ENCODE measurements around the gene HSD3B7. TPM values are rescaled to one million over a fixed set of nuclear protein-coding genes. Genes with fewer than 3 reads are reported as not detected.

Gene HSD3B7
- total RNA-seq, 2 experiments from 2014 or later, result 2.4 to 3.3 TPM

GRCh38 chr16:30951750-30952149 lies 33.3 kb upstream of the HSD3B7 start:
- no TSS peak for BruUV-seq (replicated peaks)

GRCh38 chr16:30953111-30953510 lies 31.9 kb upstream of the HSD3B7 start:
- H2AFZ ChIP-seq (ENCODE audit: low read length), result no peak overlapping the region
- CTCF ChIA-PET (ENCODE audit: unreplicated experiment), result no interaction called here
- DNase-seq (ENCODE audit: low spot score), result no peak
- no peak overlapping the region for H3K4me3 ChIP-seq (ENCODE audit: low read depth, low read length, poor library complexity, severe bottlenecking)
- H4K20me1 ChIP-seq (ENCODE audit: insufficient read depth, low read length), result no peaks in the 10 kb centered on the region
- TF ChIP-seq CTCF (conservative IDR thresholded peaks at IDR 0.05; ENCODE audit: low read length) (no peak), EZH2phosphoT487 (IDR thresholded peaks at IDR 0.05; ENCODE audit: borderline replicate concordance, low read depth, low read length) (no peak)
- no peak overlapping the region for H3K27ac ChIP-seq (ENCODE audit: low read depth, low read length, poor library complexity, severe bottlenecking)
- peaks cover 4% of the 10 kb centered on the region; the same call in 1 of the 2 replicates for H3K79me2 ChIP-seq (ENCODE audit: insufficient read depth, low read depth, low read length)
- no peaks in the 10 kb centered on the region for H3K9me3 ChIP-seq (ENCODE audit: low read length)
- H3K36me3 ChIP-seq (ENCODE audit: insufficient read depth, low read length), result no peaks in the 10 kb centered on the region
- peaks cover 47% of the 10 kb centered on the region for H3K4me1 ChIP-seq (ENCODE audit: insufficient read depth, low read length, poor library complexity, severe bottlenecking)
- no TSS peak for BruUV-seq (replicated peaks)
- no peaks in the 10 kb centered on the region for H3K9me2 ChIP-seq (ENCODE audit: insufficient read depth, low read length)
- POLR2A ChIA-PET, result interaction anchor here (0.6 to 1.3 kb wide), 2 partner anchors 9 to 165 kb away, joined by 4 to 7 read pairs; partner anchors contain the start of gene KAT8
- intact Hi-C loops (cut with micrococcal nuclease; ENCODE audit: unreplicated experiment), result no loop called here
- H3K4me2 ChIP-seq (ENCODE audit: low read length), result no peak overlapping the region

More at GRCh38 chr16:30951750-30952149, 33.3 kb upstream of the HSD3B7 start:
- ChIA-PET POLR2A (interaction anchor here (0.6 kb wide), 1 partner anchor 107 kb away, joined by 3 read pairs; no protein-coding TSS in a partner anchor), CTCF (ENCODE audit: unreplicated experiment) (no interaction called here)
- Histone ChIP-seq H3K36me3 (ENCODE audit: insufficient read depth, low read length) (no peaks in the 10 kb centered on the region), H3K9me2 (ENCODE audit: insufficient read depth, low read length) (no peaks in the 10 kb centered on the region), H3K9me3 (ENCODE audit: low read length) (no peaks in the 10 kb centered on the region), H3K4me2 (ENCODE audit: low read length) (no peak overlapping the region), H3K4me1 (ENCODE audit: insufficient read depth, low read length, poor library complexity, severe bottlenecking) (peaks cover 46% of the 10 kb centered on the region), H2AFZ (ENCODE audit: low read length) (no peak overlapping the region), H3K27ac (ENCODE audit: low read depth, low read length, poor library complexity, severe bottlenecking) (no peak overlapping the region), H3K4me3 (ENCODE audit: low read depth, low read length, poor library complexity, severe bottlenecking) (no peak overlapping the region), H4K20me1 (ENCODE audit: insufficient read depth, low read length) (no peaks in the 10 kb centered on the region), H3K79me2 (ENCODE audit: insufficient read depth, low read depth, low read length) (peaks cover 4% of the 10 kb centered on the region; the same call in 1 of the 2 replicates)
- no peak for DNase-seq (ENCODE audit: low spot score)
- intact Hi-C loops (cut with micrococcal nuclease; ENCODE audit: unreplicated experiment), result no loop called here
- no peak for TF ChIP-seq CTCF (conservative IDR thresholded peaks at IDR 0.05; ENCODE audit: low read length)
- no peak for TF ChIP-seq EZH2phosphoT487 (IDR thresholded peaks at IDR 0.05; ENCODE audit: borderline replicate concordance, low read depth, low read length)

- Histone ChIP-seq H4K20me1 (ENCODE audit: insufficient read depth, low read length) (peaks cover 3% of the 10 kb centered on the region), H3K4me3 (ENCODE audit: low read depth, low read length, poor library complexity, severe bottlenecking) (no peak overlapping the region), H2AFZ (ENCODE audit: low read length) (no peak overlapping the region), H3K9me3 (ENCODE audit: low read length) (no peaks in the 10 kb centered on the region), H3K36me3 (ENCODE audit: insufficient read depth, low read length) (peaks cover 1% of the 10 kb centered on the region; the same call in 1 of the 2 replicates), H3K9me2 (ENCODE audit: insufficient read depth, low read length) (no peaks in the 10 kb centered on the region), H3K27ac (ENCODE audit: low read depth, low read length, poor library complexity, severe bottlenecking) (peak overlapping the region; percentile 27), H3K79me2 (ENCODE audit: insufficient read depth, low read depth, low read length) (peaks cover 7% of the 10 kb centered on the region), H3K4me2 (ENCODE audit: low read length) (peak overlapping the region; percentile 29; the same call in 1 of the 2 replicates), H3K4me1 (ENCODE audit: insufficient read depth, low read length, poor library complexity, severe bottlenecking) (peaks cover 45% of the 10 kb centered on the region)
- no TSS peak for BruUV-seq (replicated peaks)
- TF ChIP-seq CTCF (conservative IDR thresholded peaks at IDR 0.05; ENCODE audit: low read length) (peak; percentile 92), EZH2phosphoT487 (IDR thresholded peaks at IDR 0.05; ENCODE audit: borderline replicate concordance, low read depth, low read length) (no peak)
- DNase-seq (ENCODE audit: low spot score), result peak; percentile 91
- intact Hi-C loops (cut with micrococcal nuclease; ENCODE audit: unreplicated experiment), result no loop called here
- ChIA-PET POLR2A (interaction anchor here (0.6 to 1.3 kb wide), 4 partner anchors 9 to 164 kb away, joined by 3 to 7 read pairs (median 4); partner anchors contain the start of gene KAT8), CTCF (ENCODE audit: unreplicated experiment) (interaction anchor here (0.6 kb wide), 1 partner anchor 135 kb away, joined by 3 read pairs; the partner anchor contains the start of gene PRSS53)
These were observed 31.4 kb upstream of the HSD3B7 start for GRCh38 chr16:30953511-30954124.

Data from OCI-LY7 (cell line).